ENCODE results near the gene LCE2C.

The LCE2C gene

DNA sequence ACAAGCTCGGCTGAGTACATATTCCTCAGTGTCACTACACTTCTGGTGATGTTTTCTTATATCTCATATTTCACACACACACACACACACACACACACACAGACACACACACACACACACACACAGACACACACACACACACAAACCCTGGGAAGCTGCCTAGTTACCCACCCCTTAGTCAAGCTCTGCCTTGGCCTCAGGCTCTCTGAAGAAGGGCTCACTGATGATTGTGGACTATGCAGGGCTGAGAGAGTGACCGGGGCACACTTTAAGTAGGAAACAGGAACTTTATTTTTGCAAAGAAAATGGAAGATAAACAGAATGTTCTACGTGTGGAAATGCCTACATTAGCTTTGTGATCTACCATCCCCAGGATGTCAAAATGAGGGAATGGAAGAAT lies 31.1 kb upstream of the LCE2C start:
- Histone ChIP-seq H3K79me2 (ENCODE audit: low read length) (no peaks in the 10 kb centered on the region), H3K9me3 (replicated peaks; ENCODE audit: insufficient read depth, low read length) (no peaks in the 10 kb centered on the region), H3K27me3 (replicated peaks; ENCODE audit: insufficient read depth, low read length) (no peaks in the 10 kb centered on the region), H3K9ac (ENCODE audit: low read length) (no peak overlapping the region), H3K4me2 (ENCODE audit: low read depth, low read length) (no peak overlapping the region), H3K27ac (ENCODE audit: low read length) (no peak overlapping the region), H3K36me3 (replicated peaks; ENCODE audit: insufficient read depth, low read length) (no peaks in the 10 kb centered on the region), H3F3A (ENCODE audit: insufficient read depth, low read length) (no peaks in the 10 kb centered on the region), H3K4me1 (ENCODE audit: low read length) (no peaks in the 10 kb centered on the region), H4K20me1 (ENCODE audit: insufficient read depth, low read length) (no peaks in the 10 kb centered on the region), H3K9me2 (replicated peaks; ENCODE audit: insufficient read depth, low read length) (no peaks in the 10 kb centered on the region), H3K4me3 (ENCODE audit: low read length) (no peak overlapping the region), H2AFZ (ENCODE audit: low read length) (no peak overlapping the region)
- TF ChIP-seq, protein P1, sequence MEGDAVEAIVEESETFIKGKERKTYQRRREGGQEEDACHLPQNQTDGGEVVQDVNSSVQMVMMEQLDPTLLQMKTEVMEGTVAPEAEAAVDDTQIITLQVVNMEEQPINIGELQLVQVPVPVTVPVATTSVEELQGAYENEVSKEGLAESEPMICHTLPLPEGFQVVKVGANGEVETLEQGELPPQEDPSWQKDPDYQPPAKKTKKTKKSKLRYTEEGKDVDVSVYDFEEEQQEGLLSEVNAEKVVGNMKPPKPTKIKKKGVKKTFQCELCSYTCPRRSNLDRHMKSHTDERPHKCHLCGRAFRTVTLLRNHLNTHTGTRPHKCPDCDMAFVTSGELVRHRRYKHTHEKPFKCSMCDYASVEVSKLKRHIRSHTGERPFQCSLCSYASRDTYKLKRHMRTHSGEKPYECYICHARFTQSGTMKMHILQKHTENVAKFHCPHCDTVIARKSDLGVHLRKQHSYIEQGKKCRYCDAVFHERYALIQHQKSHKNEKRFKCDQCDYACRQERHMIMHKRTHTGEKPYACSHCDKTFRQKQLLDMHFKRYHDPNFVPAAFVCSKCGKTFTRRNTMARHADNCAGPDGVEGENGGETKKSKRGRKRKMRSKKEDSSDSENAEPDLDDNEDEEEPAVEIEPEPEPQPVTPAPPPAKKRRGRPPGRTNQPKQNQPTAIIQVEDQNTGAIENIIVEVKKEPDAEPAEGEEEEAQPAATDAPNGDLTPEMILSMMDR (IDR thresholded peaks at IDR 0.05; ENCODE audit: low read length), result no peak
- TF ChIP-seq EZH2 (optimal IDR thresholded peaks at IDR 0.05; ENCODE audit: low read depth, low read length) (no peak), EZH2phosphoT487 (IDR thresholded peaks at IDR 0.05; ENCODE audit: low read length) (no peak)
- DNase-seq, result no peak

DNA sequence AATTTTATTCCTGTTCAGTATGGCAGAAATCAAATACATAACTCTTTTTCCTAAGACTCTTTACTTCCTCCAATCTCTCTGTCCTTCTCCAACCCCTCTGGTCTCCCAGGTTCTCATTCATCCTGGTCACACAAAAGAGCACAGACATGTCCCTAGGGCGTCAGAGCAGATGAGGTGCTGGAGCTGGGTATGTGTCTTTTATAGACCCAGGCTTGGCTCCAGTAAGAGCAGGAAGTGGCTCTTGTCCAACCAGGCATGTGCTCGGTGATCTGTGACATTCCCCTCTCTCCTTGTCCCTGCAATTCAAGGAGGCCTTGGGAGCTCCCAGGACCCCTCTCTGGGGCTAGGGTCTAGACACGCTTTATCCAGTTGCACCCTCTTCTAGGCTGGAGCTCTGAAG lies 29.9 kb upstream of the LCE2C start:
- Histone ChIP-seq H3K79me2 (ENCODE audit: low read length) (no peaks in the 10 kb centered on the region), H3K4me3 (ENCODE audit: low read length) (no peak overlapping the region), H3K27me3 (replicated peaks; ENCODE audit: insufficient read depth, low read length) (no peaks in the 10 kb centered on the region), H3K9me3 (replicated peaks; ENCODE audit: insufficient read depth, low read length) (no peaks in the 10 kb centered on the region), H3K27ac (ENCODE audit: low read length) (no peak overlapping the region), H3F3A (ENCODE audit: insufficient read depth, low read length) (no peaks in the 10 kb centered on the region), H3K9me2 (replicated peaks; ENCODE audit: insufficient read depth, low read length) (no peaks in the 10 kb centered on the region), H3K4me1 (ENCODE audit: low read length) (no peaks in the 10 kb centered on the region), H3K36me3 (replicated peaks; ENCODE audit: insufficient read depth, low read length) (no peaks in the 10 kb centered on the region), H4K20me1 (ENCODE audit: insufficient read depth, low read length) (no peaks in the 10 kb centered on the region), H3K9ac (ENCODE audit: low read length) (no peak overlapping the region), H3K4me2 (ENCODE audit: low read depth, low read length) (no peak overlapping the region), H2AFZ (ENCODE audit: low read length) (no peak overlapping the region)
- DNase-seq, result no peak
- TF ChIP-seq EZH2phosphoT487 (IDR thresholded peaks at IDR 0.05; ENCODE audit: low read length), result no peak
- TF ChIP-seq EZH2 (optimal IDR thresholded peaks at IDR 0.05; ENCODE audit: low read depth, low read length), result no peak
- TF ChIP-seq, protein P1 (IDR thresholded peaks at IDR 0.05; ENCODE audit: low read length), result no peak

DNA sequence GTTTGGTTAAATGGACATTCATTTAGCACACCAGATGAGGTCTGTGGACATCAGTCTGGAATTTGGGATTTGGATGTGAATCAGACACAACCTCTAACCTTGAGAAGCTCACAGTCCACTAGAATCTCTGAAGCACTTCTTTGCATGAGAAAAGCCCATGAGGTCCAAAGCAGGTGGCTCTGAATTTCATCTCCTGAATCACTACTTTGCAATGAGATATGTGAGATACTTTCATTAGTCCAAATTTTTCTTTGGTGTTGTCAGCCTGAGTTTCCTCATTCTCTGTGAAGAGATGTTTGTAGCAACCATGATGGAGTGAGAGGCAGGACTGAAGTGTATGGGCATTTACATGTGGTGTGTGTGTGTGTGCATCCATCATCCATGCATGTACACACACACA lies 28.4 kb upstream of the LCE2C start:
- H3K4me2 ChIP-seq (ENCODE audit: low read depth, low read length), result no peak overlapping the region
- H3F3A ChIP-seq (ENCODE audit: insufficient read depth, low read length), result no peaks in the 10 kb centered on the region
- DNase-seq, result no peak
- H3K9me2 ChIP-seq (replicated peaks; ENCODE audit: insufficient read depth, low read length), result no peaks in the 10 kb centered on the region
- no peak overlapping the region for H3K9ac ChIP-seq (ENCODE audit: low read length)
- no peak for TF ChIP-seq EZH2phosphoT487 (IDR thresholded peaks at IDR 0.05; ENCODE audit: low read length)
- TF ChIP-seq, protein P1 (IDR thresholded peaks at IDR 0.05; ENCODE audit: low read length), result no peak
- no peak for TF ChIP-seq EZH2 (optimal IDR thresholded peaks at IDR 0.05; ENCODE audit: low read depth, low read length)
- H3K4me1 ChIP-seq (ENCODE audit: low read length), result no peaks in the 10 kb centered on the region
- no peaks in the 10 kb centered on the region for H3K79me2 ChIP-seq (ENCODE audit: low read length)
- no peak overlapping the region for H2AFZ ChIP-seq (ENCODE audit: low read length)
- H3K4me3 ChIP-seq (ENCODE audit: low read length), result no peak overlapping the region
- no peaks in the 10 kb centered on the region for H3K9me3 ChIP-seq (replicated peaks; ENCODE audit: insufficient read depth, low read length)
- no peaks in the 10 kb centered on the region for H3K36me3 ChIP-seq (replicated peaks; ENCODE audit: insufficient read depth, low read length)
- no peaks in the 10 kb centered on the region for H3K27me3 ChIP-seq (replicated peaks; ENCODE audit: insufficient read depth, low read length)
- H4K20me1 ChIP-seq (ENCODE audit: insufficient read depth, low read length), result no peaks in the 10 kb centered on the region
- H3K27ac ChIP-seq (ENCODE audit: low read length), result no peak overlapping the region

Measured in MM.1S (cell line).